NCI-H226 (cell line): Measurements from ENCODE around the gene ZNF225.
"Not testable (repeated sequence)": the region's sequence is repeated elsewhere in the genome, so short reads cannot be mapped to it uniquely, and the experiment has no call there.

ENCODE experiments used
- DNase-seq: peaks from one replicate; pipeline ENCODE4 v3.0.0-alpha.2; 2015

The ZNF225 gene

GRCh38 chr19:44113138-44113783 lies at the start of gene ZNF225:
TSS of gene ZNF225 (plus strand) at chr19:44113399. CDS start at chr19:44115828, 2,429 bp downstream.
- DNase-seq: peak; percentile 98

GRCh38 chr19:44066305-44066704 lies 46.9 kb upstream of the ZNF225 start:
- DNase-seq: no peak

GRCh38 chr19:44069415-44069814 lies 43.8 kb upstream of the ZNF225 start:
- no peak for DNase-seq

GRCh38 chr19:44071824-44072542 lies 41.2 kb upstream of the ZNF225 start, which contains the start of gene ZNF284:
TSS of gene ZNF284 (plus strand) at chr19:44072159. CDS start at chr19:44076390, 4,231 bp downstream.
- DNase-seq: peak; percentile 88

GRCh38 chr19:44072543-44073401 lies 40.4 kb upstream of the ZNF225 start:
- no peak for DNase-seq

DNA sequence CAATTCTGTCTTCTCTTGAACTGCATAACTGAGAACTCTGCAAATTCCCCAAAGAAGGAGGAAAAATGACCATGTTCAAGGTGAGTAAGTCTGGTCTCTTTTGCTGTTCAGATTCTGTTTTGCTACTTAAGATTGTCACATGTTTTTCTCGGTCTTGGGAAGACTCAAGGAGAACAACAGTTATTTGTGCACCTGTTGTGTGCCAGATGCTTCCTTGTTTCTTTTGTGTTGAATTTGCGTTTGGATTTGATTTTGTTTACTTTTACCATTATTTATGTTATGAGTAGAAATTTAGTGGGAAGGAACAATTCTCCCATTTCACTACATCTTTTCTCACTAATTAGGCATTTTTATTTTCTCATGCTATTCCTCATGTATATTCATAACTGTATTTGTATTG lies 36.9 kb upstream of the ZNF225 start:
- DNase-seq: no peak

DNA sequence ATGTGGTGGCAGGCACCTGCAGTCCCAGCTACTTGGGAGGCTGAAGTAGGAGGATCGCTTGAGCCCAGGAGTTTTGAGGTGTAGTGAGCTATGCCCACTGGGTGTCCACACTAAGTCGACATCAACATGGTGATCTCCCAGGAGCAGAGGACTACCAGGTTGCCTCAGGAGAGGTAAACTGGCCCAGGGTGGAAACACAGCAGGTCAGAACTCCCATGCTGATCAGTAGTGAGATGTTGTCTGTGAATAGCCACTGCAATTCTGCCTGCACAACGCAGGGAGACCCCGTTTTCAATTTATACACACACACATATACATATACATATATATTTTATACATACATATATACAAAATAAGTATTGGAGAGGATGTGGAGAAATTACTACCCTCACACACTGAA lies 21.1 kb upstream of the ZNF225 start:
- DNase-seq: no peak

- DNase-seq: peak; percentile 87
Measured at GRCh38 chr19:44093931-44094765, 19.1 kb upstream of the ZNF225 start, which contains the start of gene ZNF224. TSS of gene ZNF224 (plus strand) at chr19:44094361. CDS start at chr19:44097874, 3,513 bp downstream.

- no peak for DNase-seq
Measured at GRCh38 chr19:44107751-44108150, 5.4 kb upstream of the ZNF225 start.

- DNase-seq: no peak
Measured at GRCh38 chr19:44109458-44109857, 3.7 kb upstream of the ZNF225 start.

- DNase-seq: peak; percentile 83
Measured at GRCh38 chr19:44111910-44112463, 1.2 kb upstream of the ZNF225 start.

DNA sequence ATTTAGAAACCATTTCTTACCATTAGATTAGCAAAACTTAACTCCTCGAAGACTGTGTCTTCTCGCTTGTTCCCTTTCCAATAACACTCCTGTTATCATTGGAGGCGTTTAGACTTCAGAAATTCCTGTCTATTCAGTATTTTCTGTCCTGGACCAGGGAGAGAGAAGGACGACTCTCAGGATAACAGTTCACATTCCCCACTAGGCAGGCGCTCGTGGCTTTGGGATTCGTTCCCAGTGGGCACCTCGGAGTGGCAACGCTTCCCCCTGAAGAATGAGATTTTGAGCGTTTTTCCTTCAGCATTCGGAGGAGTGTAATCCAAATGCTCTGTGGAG lies 429 bp upstream of the ZNF225 start:
- no peak for DNase-seq

DNA sequence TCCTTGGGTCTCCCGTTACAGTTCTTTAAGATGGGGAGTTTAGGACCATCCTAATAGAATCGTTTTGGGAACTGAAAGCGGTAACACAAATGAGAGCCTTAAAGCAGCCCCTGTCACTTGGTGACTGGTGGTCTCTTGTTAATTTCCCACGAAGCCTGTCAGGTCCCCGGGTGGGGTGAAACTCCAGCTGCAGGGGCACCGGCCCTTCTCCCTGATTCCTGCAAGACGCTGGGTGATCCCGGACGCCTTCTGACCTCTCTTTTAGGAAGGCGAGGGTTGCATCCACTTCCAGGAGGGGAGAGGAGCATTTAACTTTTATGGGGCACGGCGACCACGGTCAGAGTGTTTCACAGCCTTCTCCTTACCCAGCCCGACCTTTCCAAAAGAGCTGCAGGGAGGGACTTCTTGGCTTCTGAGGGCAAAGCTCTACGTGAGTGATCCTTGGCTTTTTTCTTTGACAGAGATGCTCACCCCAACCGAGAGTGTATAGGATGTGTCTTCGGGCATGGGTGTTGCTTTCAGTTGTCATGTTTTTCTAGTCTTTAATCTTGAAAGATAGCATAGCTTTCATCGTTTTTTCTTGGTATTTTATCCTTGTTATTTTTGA lies 688 bp downstream of the ZNF225 start:
- no peak for DNase-seq

GRCh38 chr19:44121162-44121561 lies 8.0 kb downstream of the ZNF225 start:
- not testable (repeated sequence) for DNase-seq

DNA sequence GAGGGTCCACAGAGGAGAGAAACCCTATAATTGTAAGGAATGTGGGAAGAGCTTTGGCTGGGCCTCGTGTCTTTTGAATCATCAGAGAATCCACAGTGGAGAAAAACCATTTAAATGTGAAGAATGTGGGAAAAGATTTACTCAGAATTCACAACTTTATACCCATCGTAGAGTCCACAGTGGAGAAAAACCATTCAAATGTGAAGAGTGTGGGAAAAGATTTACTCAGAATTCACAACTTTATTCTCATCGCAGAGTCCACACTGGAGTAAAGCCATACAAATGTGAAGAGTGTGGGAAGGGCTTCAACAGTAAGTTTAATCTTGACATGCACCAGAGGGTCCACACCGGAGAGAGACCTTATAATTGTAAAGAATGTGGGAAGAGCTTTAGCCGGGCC lies 18.8 kb downstream of the ZNF225 start:
- DNase-seq: no peak

DNA sequence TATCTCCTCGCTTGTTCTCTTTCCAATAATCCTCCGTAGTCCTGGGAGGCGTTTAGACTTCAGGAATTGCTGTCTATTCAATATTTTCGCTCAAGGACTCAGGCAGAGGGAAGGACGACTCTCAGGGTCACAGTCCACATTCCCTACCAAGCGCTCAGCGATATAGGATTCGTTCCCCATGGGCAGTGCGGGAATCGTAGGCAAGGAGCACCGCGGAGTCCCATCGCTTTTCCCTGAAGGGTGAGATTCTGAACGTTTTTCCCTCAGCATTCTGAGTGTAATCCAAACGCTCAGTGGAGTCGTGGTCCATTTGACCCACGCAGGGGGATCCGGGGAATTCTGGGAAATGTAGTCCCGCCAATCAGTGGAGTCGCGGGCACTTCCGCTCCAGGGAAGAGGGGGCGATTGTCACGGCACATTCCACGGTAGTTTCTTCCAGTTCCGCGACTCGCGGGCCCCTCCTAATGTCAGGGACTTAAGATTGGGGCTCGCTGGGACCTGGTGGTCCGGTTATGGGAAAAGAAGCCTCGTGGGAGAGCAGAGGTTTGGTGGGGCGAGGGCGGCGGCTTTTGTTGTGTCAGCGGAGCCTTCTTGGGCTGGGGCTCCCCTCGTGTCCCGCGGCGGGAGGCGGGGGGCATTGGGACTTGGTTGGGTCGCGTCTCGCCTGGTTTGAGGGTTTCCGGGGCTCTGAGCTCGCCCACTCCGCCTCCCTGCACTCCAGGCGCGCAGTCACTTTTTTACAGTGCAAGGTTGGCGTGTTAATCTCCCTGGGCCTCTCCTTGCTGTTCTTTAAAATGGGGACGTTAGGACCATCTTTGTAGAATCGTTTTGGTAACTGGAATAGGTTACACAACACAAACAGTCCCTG lies 28.2 kb downstream of the ZNF225 start, which contains the start of gene ZNF234:
Gene ZNF234 (plus strand): TSS at position 364 of the 868 bp plus-strand sequence. CDS start 3,079 bp downstream, outside the sequence.
- peak; percentile 70 for DNase-seq

DNA sequence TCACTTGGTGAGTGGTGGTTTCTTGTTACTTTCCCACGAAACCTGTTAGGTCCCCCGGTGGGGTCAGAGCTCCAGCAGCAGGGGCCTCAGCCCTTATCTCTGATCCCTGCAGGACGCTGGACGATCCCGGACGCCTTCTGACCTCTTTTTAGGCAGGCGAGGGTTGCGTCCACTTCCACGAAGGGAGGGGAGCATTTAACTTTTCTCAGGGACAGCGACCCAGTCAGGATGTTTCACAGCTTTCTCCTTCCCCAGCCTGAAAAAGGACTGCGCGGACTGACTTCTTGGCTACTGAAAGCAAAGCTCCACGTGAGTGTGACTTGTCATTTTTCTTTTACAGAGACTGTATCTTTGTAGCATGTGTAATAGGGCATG lies 28.8 kb downstream of the ZNF225 start:
- no peak for DNase-seq

GRCh38 chr19:44149776-44150175 lies 36.6 kb downstream of the ZNF225 start:
- no peak for DNase-seq

GRCh38 chr19:44151491-44151890 lies 38.3 kb downstream of the ZNF225 start:
- no peak for DNase-seq

DNA sequence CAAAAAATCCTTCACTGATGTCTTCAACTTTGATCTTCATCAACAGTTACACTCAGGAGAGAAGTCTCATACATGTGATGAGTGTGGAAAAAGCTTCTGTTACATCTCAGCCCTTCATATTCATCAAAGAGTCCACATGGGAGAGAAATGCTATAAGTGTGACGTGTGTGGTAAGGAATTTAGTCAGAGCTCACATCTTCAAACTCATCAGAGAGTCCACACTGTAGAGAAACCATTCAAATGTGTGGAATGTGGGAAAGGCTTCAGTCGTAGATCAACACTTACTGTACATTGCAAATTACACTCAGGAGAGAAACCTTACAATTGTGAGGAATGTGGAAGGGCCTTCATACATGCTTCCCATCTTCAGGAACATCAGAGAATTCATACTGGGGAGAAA lies 43.3 kb downstream of the ZNF225 start:
- DNase-seq: no peak

DNA sequence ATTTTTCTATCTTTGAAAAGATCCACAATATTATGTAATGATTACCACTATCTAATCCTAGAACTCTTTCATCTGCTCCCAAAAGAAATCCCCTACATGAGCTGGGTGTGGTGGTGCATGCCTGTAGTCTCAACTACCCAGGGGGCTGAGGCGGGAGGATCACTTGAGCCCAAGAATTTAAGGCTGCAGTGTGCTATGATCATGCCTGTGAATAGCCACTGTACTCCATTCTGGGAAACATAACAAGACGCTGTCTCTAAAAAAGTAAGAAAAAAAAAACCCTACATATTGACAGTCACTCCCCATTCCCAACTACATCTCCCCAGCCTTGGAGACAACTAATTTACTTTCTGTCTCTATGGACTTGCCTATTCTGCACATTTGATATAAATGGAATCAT lies 50.6 kb downstream of the ZNF225 start:
- DNase-seq: no peak
